SKM-1 treated with dmso at 0.1 percent for 144 hours (cell line): ENCODE results near the gene LOXL1.

Experiments
- DNase-seq: peaks from one replicate; lab custom pipeline; 2025; ENCODE audit not compliant: unreplicated experiment; lab: John Stamatoyannopoulos, UW

The LOXL1 gene

DNA sequence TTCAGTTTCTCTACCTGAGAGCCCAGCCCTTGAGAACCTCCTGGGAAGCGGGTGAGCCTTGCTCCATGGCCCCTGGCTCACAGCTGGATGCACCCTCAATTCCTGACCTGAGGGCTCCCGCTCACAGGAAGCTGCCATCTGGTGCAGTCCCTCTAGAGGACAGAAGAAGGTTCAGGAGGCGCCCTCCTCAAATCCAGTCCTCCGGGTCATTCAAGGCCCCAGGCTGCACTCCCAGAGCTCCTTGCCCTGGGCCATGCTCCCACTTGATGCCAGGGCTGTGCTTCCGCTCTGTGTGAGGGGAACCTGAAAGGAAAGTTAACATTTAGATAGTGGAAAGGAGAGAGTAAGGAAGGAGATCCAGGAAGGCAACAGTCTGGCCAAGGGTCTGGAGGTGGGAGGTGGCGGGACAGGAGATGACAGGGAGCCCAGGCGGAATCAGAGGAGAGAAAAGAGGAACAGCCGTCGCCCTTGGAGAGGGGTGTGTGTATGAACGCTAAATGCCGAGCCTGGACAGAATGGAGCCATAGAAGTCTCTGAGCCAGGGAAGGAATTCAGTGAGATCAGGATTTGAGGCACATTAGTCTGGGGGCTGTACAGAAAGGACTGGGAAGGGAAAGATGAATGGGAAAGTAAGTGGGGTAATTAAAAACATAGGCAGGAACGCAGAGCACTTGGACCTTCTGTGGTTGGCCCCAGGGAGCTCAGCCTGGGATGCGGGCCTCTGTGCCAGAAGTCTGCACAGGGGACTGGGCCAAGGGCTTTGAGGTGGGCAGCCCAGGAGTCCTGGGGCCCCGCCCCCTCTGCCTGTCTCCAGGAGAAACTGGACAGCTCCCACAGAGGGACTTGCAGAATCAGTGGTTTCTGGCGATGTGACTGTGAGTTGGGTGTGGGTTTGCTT is 26.8 kb upstream of the LOXL1 start:
- DNase-seq = no peak

GRCh38 chr15:73900095-73900712 is 26.1 kb upstream of the LOXL1 start:
- no peak for DNase-seq

DNA sequence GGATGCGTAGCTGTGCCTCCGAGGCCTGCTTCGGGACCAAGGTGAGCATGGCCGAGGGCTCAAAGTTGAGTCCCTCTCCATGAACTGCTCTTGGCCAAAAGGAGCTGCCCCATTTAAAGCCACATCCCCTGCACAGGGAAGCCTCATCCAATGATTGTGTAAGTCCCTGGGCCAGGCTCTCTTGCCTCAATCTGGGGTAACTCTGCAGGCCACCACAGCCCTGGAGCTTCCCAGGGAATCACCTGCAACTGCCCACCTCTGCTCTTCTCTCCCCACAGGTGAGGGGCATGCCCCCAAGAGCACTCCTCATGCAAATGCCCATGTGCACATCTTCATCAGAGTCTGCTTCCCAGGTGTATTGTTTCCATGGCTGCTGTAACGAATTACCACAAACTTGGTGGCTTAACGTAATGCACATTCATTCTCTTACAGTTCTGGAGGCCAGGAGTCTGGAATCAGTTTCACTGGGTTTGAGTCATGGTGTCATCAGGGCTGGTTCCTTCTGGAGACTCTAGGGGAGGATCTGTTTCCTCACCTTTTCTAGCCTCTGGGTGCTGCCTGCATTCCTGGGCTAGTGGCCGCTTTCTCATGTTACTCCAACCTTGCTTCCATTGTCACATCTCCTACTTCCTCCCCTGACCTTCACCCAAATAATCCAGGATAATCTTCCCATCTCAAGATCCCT is 25.0 kb upstream of the LOXL1 start:
- no peak for DNase-seq

GRCh38 chr15:73902121-73903020 is 23.9 kb upstream of the LOXL1 start:
- no peak for DNase-seq

GRCh38 chr15:73904026-73904815 is 22.0 kb upstream of the LOXL1 start:
- DNase-seq = no peak

DNA sequence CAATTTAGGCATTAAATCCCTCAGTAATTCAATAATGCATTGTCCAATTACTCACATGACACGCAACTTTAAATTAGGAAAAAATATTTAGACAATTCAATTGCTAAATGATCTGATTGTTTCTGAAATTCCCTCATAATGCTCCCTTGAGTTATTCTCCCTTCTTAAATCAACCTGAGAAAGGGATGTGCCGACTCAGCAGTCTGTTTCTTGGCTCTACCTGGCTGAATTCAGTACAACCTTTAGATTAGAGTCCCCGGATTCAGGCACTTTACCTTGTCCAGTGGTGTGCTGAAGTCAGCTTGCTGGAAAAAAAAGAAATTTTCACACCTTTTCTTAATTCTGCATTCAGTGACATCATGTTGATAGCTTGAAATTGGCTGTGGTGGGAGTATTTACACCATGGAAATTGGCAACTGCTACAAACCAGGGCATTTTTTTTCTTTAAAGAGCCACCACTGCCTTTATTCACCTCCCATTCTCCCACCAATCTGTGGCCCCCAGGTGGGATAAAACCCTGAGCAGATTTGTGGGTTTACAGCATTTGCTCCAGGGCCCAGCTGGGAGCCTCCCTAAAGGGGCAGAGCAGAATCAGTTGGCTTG is 20.9 kb upstream of the LOXL1 start:
- DNase-seq = no peak

- no peak for DNase-seq
These were observed 19.8 kb upstream of the LOXL1 start for GRCh38 chr15:73906346-73907034.

- DNase-seq = peak; percentile 71
These were observed 19.2 kb upstream of the LOXL1 start for GRCh38 chr15:73907035-73907408.

DNA sequence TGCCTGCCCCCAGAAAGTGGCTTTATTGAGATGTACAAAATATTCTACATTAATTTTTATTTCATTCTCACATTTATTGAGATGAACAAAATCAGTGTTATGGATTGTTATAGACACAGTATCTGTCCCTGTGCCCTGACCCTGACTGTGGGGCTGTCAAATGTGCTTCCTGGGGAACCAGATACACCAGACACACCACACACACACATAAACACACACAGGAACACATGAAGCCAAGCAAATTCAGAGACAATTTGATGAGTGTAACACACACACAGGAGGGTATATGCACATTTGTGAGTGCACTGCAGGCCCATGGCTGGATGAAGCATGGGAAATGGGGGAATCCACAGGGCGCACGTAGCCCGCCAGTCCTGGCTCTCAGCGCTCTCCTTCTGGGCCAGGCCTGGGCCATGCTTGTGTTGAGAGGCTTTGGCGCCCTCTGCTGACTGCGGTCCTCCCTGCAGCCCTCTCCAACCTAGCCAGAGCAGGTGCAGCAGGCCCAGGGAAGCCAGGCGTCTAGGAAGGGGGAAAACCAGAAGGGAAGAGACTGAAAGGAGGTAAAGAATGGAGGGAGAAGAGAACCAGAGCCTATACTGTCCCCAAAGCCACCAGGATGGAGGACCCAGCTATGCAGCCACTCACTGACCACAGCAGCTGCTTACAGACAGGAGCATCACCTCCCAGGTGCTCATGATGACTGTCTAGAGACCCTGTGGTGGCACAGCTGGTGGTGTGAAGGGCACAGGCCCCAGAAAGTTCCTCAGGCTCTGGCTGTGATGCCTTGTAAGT is 18.0 kb upstream of the LOXL1 start:
- peak; percentile 44 for DNase-seq

- DNase-seq = no peak
These were observed 17.5 kb upstream of the LOXL1 start for GRCh38 chr15:73908822-73909122.

GRCh38 chr15:73909651-73910050 is 16.6 kb upstream of the LOXL1 start:
- no peak for DNase-seq

GRCh38 chr15:73910522-73911303 is 15.5 kb upstream of the LOXL1 start:
- DNase-seq = no peak

DNA sequence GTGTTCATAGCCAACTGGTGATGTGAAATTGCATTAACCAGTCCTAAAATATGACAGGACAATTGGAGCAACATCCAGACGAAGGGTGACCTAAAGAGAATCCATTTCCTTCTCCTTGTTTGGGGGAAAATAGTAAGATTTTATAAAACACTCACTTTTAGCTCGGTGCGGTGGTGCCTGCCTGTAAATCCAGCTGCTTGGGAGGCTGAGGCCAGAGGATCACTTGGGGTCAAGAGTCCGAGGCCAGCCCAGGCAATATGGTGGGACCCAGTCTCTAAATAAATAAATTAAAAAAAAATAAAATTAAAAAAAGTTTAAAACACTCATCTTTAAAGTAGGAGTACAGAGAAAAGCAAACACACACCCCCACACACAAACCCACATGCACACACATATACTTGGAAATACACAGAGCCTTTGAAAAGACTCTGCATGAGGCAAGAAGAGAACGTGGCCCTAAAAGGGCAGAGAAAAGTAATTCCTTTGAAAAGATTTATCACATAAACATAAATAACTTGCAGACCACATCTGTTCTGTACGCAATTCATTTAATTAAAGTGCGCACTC is 14.1 kb upstream of the LOXL1 start:
- DNase-seq = no peak

- DNase-seq = no peak
These were observed 12.1 kb upstream of the LOXL1 start for GRCh38 chr15:73914145-73914544.

DNA sequence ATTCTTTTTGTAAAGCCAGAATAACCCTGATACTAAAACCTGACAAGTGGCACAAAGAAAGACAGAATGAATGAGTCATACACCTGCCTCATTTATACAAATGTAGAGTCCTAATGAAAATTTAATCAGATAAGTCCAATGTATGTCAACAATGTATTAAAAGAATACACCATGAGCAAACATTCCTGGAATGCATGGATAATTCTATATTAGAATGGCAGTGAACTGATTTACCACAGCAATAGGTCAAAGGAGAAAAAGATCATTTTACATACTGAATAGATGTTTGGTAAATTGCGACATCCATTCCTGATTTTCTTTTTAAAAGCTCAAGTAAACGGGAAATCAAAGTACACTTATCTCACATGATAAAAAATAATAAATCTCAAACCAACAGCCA is 11.2 kb upstream of the LOXL1 start:
- DNase-seq = no peak

- DNase-seq = no peak
These were observed 7.5 kb upstream of the LOXL1 start for GRCh38 chr15:73918784-73919183.

GRCh38 chr15:73919706-73920105 is 6.6 kb upstream of the LOXL1 start:
- DNase-seq = no peak
